WERI-Rb-1 (cell line): Measurements from ENCODE around the gene CFB.
"Not testable (repeated sequence)": the region's sequence is repeated elsewhere in the genome, so short reads cannot be mapped to it uniquely, and the experiment has no call there.

Experiments used
- DNase-seq: peaks from one replicate; pipeline ENCODE4 v3.0.0-alpha.2; 2020
- H3K27ac ChIP-seq: fragments of 250-450 bp; sonication (Bioruptor Pico); 2 replicates; pipeline ENCODE4 v1.5.1; 2020; ENCODE audit warnings: mild to moderate bottlenecking, moderate library complexity
- H3K27me3 ChIP-seq: fragments of 250-450 bp; sonication (Bioruptor Pico); 2 replicates; pipeline ENCODE4 v1.5.1; 2021; ENCODE audit warnings: mild to moderate bottlenecking, low read depth, moderate library complexity; ENCODE audit not compliant: insufficient read depth, severe bottlenecking
- H3K36me3 ChIP-seq: fragments of 250-450 bp; sonication (Bioruptor Pico); 2 replicates; pipeline ENCODE4 v1.5.1; 2020; ENCODE audit warnings: mild to moderate bottlenecking, moderate library complexity
- H3K4me3 ChIP-seq: 2 replicates; pipeline ENCODE4 v1.5.1; 2011; ENCODE audit warnings: low read depth, mild to moderate bottlenecking, control low read depth, low read length
- H3K9me3 ChIP-seq: fragments of 250-450 bp; sonication (Bioruptor Pico); 2 replicates; pipeline ENCODE4 v1.5.1; 2021; ENCODE audit warnings: mild to moderate bottlenecking, moderate library complexity; ENCODE audit not compliant: severe bottlenecking
- CTCF ChIP-seq: IDR thresholded peaks from 2 replicates; pipeline ENCODE4 v1.5.1; 2011; ENCODE audit warnings: low read depth, mild to moderate bottlenecking, control low read depth, inconsistent platforms, low read length

Gene CFB

GRCh38 chr6:31971993-31972708, 26.3 kb downstream of the CFB start, which contains the start of gene DXO:
Gene DXO (minus strand): TSS chr6:31972138. CDS start chr6:31971675, 463 bp downstream.
- H3K27me3 ChIP-seq, result no peaks in the 10 kb centered on the region
- H3K27ac ChIP-seq, result peak within 1 kb of the TSS; percentile 98
- H3K36me3 ChIP-seq, result peaks cover 46% of the 10 kb centered on the region
- H3K9me3 ChIP-seq, result peaks cover 5% of the 10 kb centered on the region
- TF ChIP-seq CTCF, result no peak
- peak; percentile 100 for DNase-seq
- H3K4me3 ChIP-seq, result peak within 1 kb of the TSS; percentile 65

GRCh38 chr6:31972709-31973350, 26.9 kb downstream of the CFB start:
- TF ChIP-seq CTCF, result no peak
- Histone ChIP-seq H3K4me3 (peak overlapping the region; percentile 65), H3K27ac (peak overlapping the region; percentile 98), H3K27me3 (no peaks in the 10 kb centered on the region), H3K9me3 (peaks cover 5% of the 10 kb centered on the region), H3K36me3 (peaks cover 40% of the 10 kb centered on the region)
- no peak for DNase-seq

- H3K4me3 ChIP-seq, H3K27me3 ChIP-seq, H3K9me3 ChIP-seq, DNase-seq, H3K27ac ChIP-seq: not testable (repeated sequence)
- peaks cover 21% of the 10 kb centered on the region for H3K36me3 ChIP-seq
Observed at GRCh38 chr6:31976065-31976464, 30.2 kb downstream of the CFB start.

- Histone ChIP-seq H3K36me3 (peaks cover 18% of the 10 kb centered on the region), H3K27ac (no peak overlapping the region), H3K4me3 (no peak overlapping the region), H3K27me3 (no peaks in the 10 kb centered on the region), H3K9me3 (peaks cover 5% of the 10 kb centered on the region)
- no peak for TF ChIP-seq CTCF
- no peak for DNase-seq
Observed at GRCh38 chr6:31977816-31978431, 32.0 kb downstream of the CFB start.

- no peak for DNase-seq
- Histone ChIP-seq H3K27ac (no peak overlapping the region), H3K4me3 (no peak overlapping the region), H3K9me3 (peaks cover 5% of the 10 kb centered on the region), H3K27me3 (no peaks in the 10 kb centered on the region), H3K36me3 (peaks cover 18% of the 10 kb centered on the region)
- TF ChIP-seq CTCF, result no peak
Observed at GRCh38 chr6:31978831-31979230, 32.9 kb downstream of the CFB start.

GRCh38 chr6:31979238-31979898, 33.5 kb downstream of the CFB start:
- DNase-seq, result no peak
- no peak overlapping the region for H3K4me3 ChIP-seq
- no peak for TF ChIP-seq CTCF

GRCh38 chr6:31980195-31980876, 34.4 kb downstream of the CFB start:
- H3K36me3 ChIP-seq, result peaks cover 12% of the 10 kb centered on the region

More at GRCh38 chr6:31979238-31979898, 33.5 kb downstream of the CFB start:
- Histone ChIP-seq H3K9me3 (peaks cover 5% of the 10 kb centered on the region), H3K27ac (no peak overlapping the region), H3K27me3 (no peaks in the 10 kb centered on the region), H3K36me3 (peaks cover 16% of the 10 kb centered on the region)

GRCh38 chr6:31980998-31981397, 35.1 kb downstream of the CFB start:
- H3K9me3 ChIP-seq, DNase-seq, H3K27me3 ChIP-seq, H3K4me3 ChIP-seq, H3K27ac ChIP-seq: not testable (repeated sequence)
- H3K36me3 ChIP-seq, result peaks cover 12% of the 10 kb centered on the region

More at GRCh38 chr6:31980195-31980876, 34.4 kb downstream of the CFB start:
- not testable (repeated sequence) for H3K9me3 ChIP-seq, DNase-seq, H3K27ac ChIP-seq, H3K27me3 ChIP-seq, H3K4me3 ChIP-seq
